Measurements from ENCODE around the gene TRIO.

The TRIO gene

GRCh38 chr5:14114615-14115251, 28.4 kb upstream of the TRIO start:
- ATAC-seq (no peak), DNase-seq (no peak)
- H3K4me1 Mint-ChIP-seq = no peaks in the 10 kb centered on the region
- no peak overlapping the region for H3K4me3 Mint-ChIP-seq
- no peak overlapping the region for H3K27ac Mint-ChIP-seq
- no peaks in the 10 kb centered on the region for H3K9me3 Mint-ChIP-seq
- H3K27me3 Mint-ChIP-seq = no peaks in the 10 kb centered on the region

DNA sequence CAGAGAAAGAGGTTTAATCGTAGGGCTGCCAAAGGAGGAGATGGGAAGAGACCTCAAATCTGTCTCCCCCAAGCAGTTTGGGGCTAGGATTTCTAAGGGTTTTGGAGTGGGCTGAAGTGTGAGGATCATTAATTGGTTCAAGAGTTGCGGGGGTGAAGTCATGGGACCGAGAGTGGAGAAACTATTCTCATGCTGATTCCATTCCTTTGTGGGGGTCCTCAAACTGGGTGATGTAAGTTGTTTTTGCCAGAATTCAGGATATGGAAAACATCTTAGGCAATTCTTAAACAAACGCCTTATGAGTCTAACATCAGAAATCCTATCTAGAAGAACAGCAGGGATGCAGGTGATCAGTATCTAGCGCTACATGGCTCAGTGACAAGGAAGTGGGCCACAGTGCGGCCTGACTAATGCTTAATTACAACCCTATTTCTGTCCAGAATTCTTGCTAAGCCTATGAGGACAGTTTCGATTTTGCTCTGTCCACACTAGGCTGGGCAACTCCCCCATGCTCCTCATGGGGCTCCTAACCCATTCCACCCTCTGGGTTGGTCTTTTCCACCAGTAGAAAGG, 27.7 kb upstream of the TRIO start:
- Mint-ChIP-seq H3K27ac (no peak overlapping the region), H3K9me3 (no peaks in the 10 kb centered on the region), H3K4me1 (no peaks in the 10 kb centered on the region), H3K4me3 (no peak overlapping the region), H3K27me3 (no peaks in the 10 kb centered on the region)
- no peak for ATAC-seq
- DNase-seq = no peak

DNA sequence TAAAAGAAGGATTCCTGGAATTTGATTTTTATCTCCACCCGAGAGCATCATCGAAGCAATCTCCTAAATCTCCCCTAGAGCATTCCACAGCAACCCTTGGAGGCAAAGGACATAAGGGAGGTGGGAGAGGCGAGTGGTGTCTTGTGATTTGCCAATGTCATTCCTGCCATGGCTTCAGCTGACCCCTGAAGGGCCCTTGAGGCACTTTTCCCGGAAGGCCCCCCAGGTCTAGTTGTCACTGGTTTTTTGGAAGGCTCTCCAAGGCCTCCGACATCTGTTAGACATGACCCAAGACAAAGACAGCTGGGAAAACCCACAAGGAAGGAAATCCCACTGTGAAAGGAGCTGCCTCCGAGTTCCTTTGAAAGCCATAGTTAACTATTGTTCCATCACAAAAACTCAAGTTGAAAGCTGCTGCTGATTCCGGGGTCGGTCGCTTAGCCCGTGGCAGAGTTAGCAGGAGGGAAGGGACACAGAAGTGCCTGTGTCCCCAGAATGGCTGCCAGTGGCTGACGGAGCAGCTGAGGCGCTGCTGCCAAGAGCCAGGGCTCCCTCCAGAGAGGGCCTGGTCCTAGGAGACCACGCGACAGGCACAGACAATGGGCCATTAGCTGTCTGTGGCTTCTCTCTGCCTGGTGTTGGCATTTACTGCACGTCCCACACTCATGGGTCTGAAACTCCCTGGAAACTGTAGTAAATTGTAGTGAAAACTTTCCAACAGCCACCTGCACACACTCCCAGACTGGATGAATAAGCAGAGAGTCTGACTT, 24.4 kb upstream of the TRIO start:
- Mint-ChIP-seq H3K27me3 (no peaks in the 10 kb centered on the region), H3K4me1 (no peaks in the 10 kb centered on the region), H3K9me3 (no peaks in the 10 kb centered on the region), H3K27ac (no peak overlapping the region), H3K4me3 (no peak overlapping the region)
- no peak for DNase-seq
- ATAC-seq = no peak

DNA sequence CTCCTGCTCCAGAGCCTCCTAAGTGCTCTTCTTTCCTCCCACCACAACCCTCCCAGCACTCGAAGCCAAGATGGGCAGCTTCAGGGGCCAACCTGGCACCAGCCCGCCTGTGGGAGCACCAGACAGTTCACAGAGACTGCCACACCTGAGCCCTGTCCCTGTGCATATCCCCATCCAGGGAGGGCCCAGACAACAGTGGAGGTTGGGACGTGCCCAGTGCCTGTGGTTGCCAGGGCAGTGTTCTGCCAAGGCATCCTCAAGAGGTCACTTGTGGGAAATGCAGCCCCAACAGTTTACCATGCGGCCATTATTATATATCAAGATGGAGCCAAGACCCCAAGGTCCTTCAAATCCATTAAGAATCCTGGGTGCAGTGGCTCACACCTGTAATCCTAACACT, 23.0 kb upstream of the TRIO start:
- Mint-ChIP-seq H3K27me3 (no peaks in the 10 kb centered on the region), H3K9me3 (no peaks in the 10 kb centered on the region), H3K27ac (no peak overlapping the region), H3K4me3 (no peak overlapping the region), H3K4me1 (no peaks in the 10 kb centered on the region)
- ATAC-seq = no peak
- DNase-seq = no peak

DNA sequence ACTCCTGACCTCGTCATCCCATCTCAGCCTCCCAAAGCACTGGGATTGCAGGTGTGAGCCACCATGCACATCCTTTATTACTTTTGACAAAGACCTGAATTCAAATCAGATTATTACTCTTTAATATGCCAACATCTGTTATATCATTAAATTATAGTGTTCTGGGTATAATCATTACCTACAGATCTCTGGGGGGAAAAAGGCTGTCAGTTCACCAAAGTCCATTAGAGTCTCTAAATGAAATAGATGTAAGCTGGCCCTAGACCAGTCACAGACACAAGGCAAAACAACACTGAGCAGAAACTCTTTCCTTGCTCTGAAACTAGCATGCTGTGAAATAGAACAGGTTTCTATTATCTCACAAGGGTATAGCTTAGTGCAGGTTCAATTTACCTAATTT, 21.6 kb upstream of the TRIO start:
- ATAC-seq = no peak
- H3K9me3 Mint-ChIP-seq = no peaks in the 10 kb centered on the region
- no peaks in the 10 kb centered on the region for H3K4me1 Mint-ChIP-seq

GRCh38 chr5:14122089-14122488, 21.1 kb upstream of the TRIO start:
- H3K4me1 Mint-ChIP-seq = no peaks in the 10 kb centered on the region
- no peak overlapping the region for H3K4me3 Mint-ChIP-seq
- H3K9me3 Mint-ChIP-seq = no peaks in the 10 kb centered on the region
- DNase-seq (no peak), ATAC-seq (no peak)
- H3K27me3 Mint-ChIP-seq = no peaks in the 10 kb centered on the region
- peak overlapping the region in 1 of 2 donors; percentile 50 for H3K27ac Mint-ChIP-seq

More for the DNA sequence above, 21.6 kb upstream of the TRIO start:
- no peak overlapping the region for H3K27ac Mint-ChIP-seq
- no peak overlapping the region for H3K4me3 Mint-ChIP-seq
- H3K27me3 Mint-ChIP-seq = no peaks in the 10 kb centered on the region
- DNase-seq = no peak

GRCh38 chr5:14123551-14123950, 19.6 kb upstream of the TRIO start:
- DNase-seq = no peak
- no peaks in the 10 kb centered on the region for H3K4me1 Mint-ChIP-seq
- H3K27ac Mint-ChIP-seq = no peak overlapping the region
- H3K4me3 Mint-ChIP-seq = no peak overlapping the region
- H3K9me3 Mint-ChIP-seq = no peaks in the 10 kb centered on the region
- no peaks in the 10 kb centered on the region for H3K27me3 Mint-ChIP-seq
- no peak for ATAC-seq

DNA sequence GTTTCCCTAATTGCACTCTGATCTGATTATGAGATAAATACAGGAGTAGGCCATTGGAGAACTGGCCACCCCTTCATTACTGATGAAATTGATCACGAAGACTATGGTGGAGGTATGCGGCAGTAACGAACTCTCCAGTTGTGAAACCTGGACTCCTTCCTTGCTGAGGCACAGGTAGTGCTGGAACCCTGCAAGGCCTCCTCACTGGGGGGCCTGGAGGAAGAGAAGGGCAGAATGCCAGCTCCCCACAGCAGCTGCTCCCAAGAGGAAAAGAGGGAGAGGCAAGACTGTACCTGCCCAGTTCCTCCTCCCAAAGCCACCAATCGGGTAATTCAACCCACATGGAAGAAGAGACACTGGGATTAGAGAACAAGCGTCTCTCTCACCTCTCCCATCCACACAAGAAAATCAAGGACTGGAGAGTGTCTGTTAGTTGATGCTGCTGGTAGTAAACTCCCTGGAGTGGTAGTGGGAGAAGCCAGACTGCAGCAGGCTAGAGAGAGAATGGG, 19.1 kb upstream of the TRIO start:
- Mint-ChIP-seq H3K27me3 (no peaks in the 10 kb centered on the region), H3K4me3 (no peak overlapping the region), H3K4me1 (no peaks in the 10 kb centered on the region), H3K9me3 (no peaks in the 10 kb centered on the region), H3K27ac (no peak overlapping the region)
- ATAC-seq (no peak), DNase-seq (no peak)

- Mint-ChIP-seq H3K27me3 (no peaks in the 10 kb centered on the region), H3K4me1 (no peaks in the 10 kb centered on the region), H3K9me3 (no peaks in the 10 kb centered on the region), H3K4me3 (no peak overlapping the region), H3K27ac (no peak overlapping the region)
- DNase-seq (no peak), ATAC-seq (no peak)
Observed at GRCh38 chr5:14125262-14125661, 17.9 kb upstream of the TRIO start.

GRCh38 chr5:14127587-14127986, 15.6 kb upstream of the TRIO start:
- no peak overlapping the region for H3K27ac Mint-ChIP-seq
- H3K4me1 Mint-ChIP-seq = no peaks in the 10 kb centered on the region
- DNase-seq (no peak), ATAC-seq (no peak)
- no peaks in the 10 kb centered on the region for H3K27me3 Mint-ChIP-seq
- no peaks in the 10 kb centered on the region for H3K9me3 Mint-ChIP-seq
- H3K4me3 Mint-ChIP-seq = no peak overlapping the region

- no peaks in the 10 kb centered on the region for H3K9me3 Mint-ChIP-seq
- no peak overlapping the region for H3K27ac Mint-ChIP-seq
- no peak overlapping the region for H3K4me3 Mint-ChIP-seq
- no peaks in the 10 kb centered on the region for H3K4me1 Mint-ChIP-seq
- no peak for ATAC-seq
- no peaks in the 10 kb centered on the region for H3K27me3 Mint-ChIP-seq
- DNase-seq = no peak
Observed at GRCh38 chr5:14128079-14128478, 15.1 kb upstream of the TRIO start.

DNA sequence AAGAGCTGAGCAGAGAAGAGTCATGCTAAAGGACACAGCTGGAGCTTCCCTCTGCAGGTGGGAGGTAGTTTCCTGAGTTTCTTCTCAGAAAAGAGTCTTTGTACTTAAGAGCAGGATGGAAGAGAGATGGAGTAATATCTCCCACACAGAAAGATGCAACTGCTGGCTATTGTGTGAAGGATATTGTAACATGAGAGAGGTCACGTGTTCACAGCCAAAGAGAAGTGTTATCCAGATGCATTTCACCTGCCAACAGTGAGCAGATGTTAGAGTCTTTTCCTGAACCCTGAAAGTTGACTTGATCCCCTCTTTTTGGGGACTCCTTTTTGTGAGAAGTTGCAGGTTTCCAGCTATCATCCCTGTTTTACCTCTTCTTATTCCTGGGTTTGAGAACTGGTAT, 14.0 kb upstream of the TRIO start:
- H3K27ac Mint-ChIP-seq = no peak overlapping the region
- no peaks in the 10 kb centered on the region for H3K4me1 Mint-ChIP-seq
- no peaks in the 10 kb centered on the region for H3K27me3 Mint-ChIP-seq
- DNase-seq = no peak
- no peaks in the 10 kb centered on the region for H3K9me3 Mint-ChIP-seq
- H3K4me3 Mint-ChIP-seq = no peak overlapping the region
- no peak for ATAC-seq

- no peaks in the 10 kb centered on the region for H3K4me1 Mint-ChIP-seq
- H3K4me3 Mint-ChIP-seq = no peak overlapping the region
- DNase-seq (no peak), ATAC-seq (no peak)
- no peak overlapping the region for H3K27ac Mint-ChIP-seq
- H3K27me3 Mint-ChIP-seq = peaks cover 25% of the 10 kb centered on the region
- H3K9me3 Mint-ChIP-seq = peaks cover 11 to 20% of the 10 kb centered on the region in 2 donors
Observed at GRCh38 chr5:14131855-14132503, 11.2 kb upstream of the TRIO start.

DNA sequence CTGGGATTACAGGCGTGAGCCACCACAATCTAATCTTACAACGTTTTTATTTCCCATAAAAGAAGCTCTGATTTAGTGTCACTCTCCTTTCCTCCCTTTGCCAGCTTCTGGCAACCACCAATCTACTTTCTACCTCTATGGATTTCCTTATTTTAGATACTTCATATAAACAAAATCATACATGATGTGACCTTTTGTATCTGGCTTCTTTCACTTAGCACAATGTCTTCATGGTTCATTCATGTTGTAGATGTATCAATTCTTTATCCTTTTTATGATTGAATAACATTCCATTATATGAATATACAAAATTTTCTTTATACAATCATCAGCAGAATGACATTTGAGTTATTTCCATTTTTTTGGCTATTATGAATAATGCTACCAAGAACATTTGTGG, 9.7 kb upstream of the TRIO start:
- no peak for ATAC-seq
- H3K27ac Mint-ChIP-seq = no peak overlapping the region
- peaks cover 11 to 26% of the 10 kb centered on the region in 2 donors for H3K9me3 Mint-ChIP-seq
- no peak for DNase-seq
- peaks cover 36% of the 10 kb centered on the region for H3K27me3 Mint-ChIP-seq
- no peaks in the 10 kb centered on the region for H3K4me1 Mint-ChIP-seq
- H3K4me3 Mint-ChIP-seq = no peak overlapping the region

GRCh38 chr5:14134083-14134482, 9.1 kb upstream of the TRIO start:
- H3K27ac Mint-ChIP-seq = no peak overlapping the region
- H3K4me1 Mint-ChIP-seq = no peaks in the 10 kb centered on the region
- H3K9me3 Mint-ChIP-seq = peaks cover 11 to 26% of the 10 kb centered on the region in 2 donors
- no peak overlapping the region for H3K4me3 Mint-ChIP-seq
- DNase-seq (no peak), ATAC-seq (no peak)
- H3K27me3 Mint-ChIP-seq = peaks cover 43% of the 10 kb centered on the region

- Mint-ChIP-seq H3K4me3 (no peak overlapping the region), H3K27ac (no peak overlapping the region), H3K27me3 (peaks cover 50% of the 10 kb centered on the region), H3K9me3 (peaks cover 11 to 26% of the 10 kb centered on the region in 2 donors), H3K4me1 (no peaks in the 10 kb centered on the region)
- ATAC-seq = no peak
- DNase-seq = no peak
Observed at GRCh38 chr5:14134771-14135170, 8.4 kb upstream of the TRIO start.

All from stimulated activated naive CD8-positive, alpha-beta T cell treated with anti-CD3 and anti-CD28 coated beads, Interleukin-15, amount 100 ng/mL, for 72 hours (primary cell).